SK-N-DZ (cell line): ENCODE data around the gene RBMS2. TPM values are rescaled to one million over a fixed set of nuclear protein-coding genes. Genes with fewer than 3 reads are reported as not detected.
"Not testable (repeated sequence)": the region's sequence is repeated elsewhere in the genome, so short reads cannot be mapped to it uniquely, and the experiment has no call there.

Source experiments
- DNase-seq: peaks from one replicate; pipeline ENCODE4 v3.0.0-alpha.2; 2015; ENCODE audit warnings: low spot score
- polyA plus RNA-seq, 2 experiments: library from polyadenylated mRNA; depleted of rRNA; stranded (reverse); fragments of >200 nt; gene quantifications; 2 replicates each; pipeline ENCODE4 v1.2.3, GENCODE V29; 2014

Gene RBMS2, protein sequence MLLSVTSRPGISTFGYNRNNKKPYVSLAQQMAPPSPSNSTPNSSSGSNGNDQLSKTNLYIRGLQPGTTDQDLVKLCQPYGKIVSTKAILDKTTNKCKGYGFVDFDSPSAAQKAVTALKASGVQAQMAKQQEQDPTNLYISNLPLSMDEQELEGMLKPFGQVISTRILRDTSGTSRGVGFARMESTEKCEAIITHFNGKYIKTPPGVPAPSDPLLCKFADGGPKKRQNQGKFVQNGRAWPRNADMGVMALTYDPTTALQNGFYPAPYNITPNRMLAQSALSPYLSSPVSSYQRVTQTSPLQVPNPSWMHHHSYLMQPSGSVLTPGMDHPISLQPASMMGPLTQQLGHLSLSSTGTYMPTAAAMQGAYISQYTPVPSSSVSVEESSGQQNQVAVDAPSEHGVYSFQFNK
- polyA plus RNA-seq (2014; cell fraction: cytosol; rRNA removed): 0.13 and 0.37 TPM in 2 replicates
- 0.22 and 0.28 TPM in 2 replicates for polyA plus RNA-seq (2014; cell fraction: nucleus; rRNA removed)

DNA sequence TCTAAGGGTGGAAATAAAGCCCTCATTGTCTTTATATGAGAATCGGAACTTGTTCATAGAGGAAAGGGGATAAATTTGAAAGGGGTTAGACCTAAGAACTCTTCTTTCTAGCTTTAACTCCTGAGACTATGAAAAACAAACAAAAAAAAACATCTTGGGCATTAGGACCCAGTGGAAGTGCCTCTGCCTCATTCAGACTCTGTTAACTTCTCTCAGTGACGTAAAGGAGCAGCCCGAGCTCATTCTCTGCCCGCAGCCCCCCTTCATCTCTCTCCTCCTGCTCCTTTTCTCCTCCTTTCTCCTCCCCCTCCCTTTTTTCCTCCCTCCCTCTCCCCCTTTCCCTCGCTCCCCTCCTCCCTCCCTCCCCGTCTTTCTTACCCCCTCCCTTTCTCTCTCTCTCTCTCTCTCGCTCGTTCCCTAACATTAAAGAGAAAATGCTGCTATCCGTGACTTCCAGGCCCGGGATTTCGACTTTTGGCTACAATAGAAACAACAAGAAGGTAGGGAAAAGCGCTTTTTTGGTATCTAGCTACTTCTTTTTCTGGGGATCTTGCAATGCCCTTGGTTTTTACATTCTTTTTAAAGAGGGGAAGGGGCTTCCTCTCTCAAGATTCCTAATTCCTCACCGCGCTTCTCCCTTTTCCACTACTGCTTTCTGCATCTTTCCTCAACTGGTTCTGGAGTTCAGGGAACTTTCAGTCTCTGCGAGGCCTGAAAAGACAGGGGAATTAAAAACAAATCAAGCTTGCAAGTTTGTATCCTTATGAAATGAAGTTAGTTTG lies at the start of gene RBMS2:
RBMS2 (plus strand) TSS at position 231 of the 782 bp plus-strand sequence; CDS start at position 435, 204 bp downstream.
- peak; percentile 63 for DNase-seq

DNA sequence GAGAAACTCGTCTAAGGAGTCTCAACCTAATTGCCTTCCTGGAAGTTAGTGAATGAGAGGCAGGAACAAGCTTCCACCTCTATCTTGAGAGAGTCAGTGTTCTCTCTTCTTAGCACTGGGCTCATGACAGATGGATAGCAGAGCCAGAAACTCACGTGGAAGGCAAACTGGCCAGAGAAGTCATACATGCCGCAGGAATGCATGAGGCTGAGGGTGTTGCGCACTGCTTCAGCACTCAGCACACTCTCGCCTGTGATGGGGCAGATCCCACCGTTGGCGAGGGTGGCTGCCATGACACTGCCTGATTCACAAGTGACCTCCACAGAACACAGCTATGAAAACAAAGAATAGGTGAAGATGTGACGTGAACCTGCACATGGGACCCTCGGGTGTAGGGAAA lies 47.2 kb upstream of the RBMS2 start:
- no peak for DNase-seq

DNA sequence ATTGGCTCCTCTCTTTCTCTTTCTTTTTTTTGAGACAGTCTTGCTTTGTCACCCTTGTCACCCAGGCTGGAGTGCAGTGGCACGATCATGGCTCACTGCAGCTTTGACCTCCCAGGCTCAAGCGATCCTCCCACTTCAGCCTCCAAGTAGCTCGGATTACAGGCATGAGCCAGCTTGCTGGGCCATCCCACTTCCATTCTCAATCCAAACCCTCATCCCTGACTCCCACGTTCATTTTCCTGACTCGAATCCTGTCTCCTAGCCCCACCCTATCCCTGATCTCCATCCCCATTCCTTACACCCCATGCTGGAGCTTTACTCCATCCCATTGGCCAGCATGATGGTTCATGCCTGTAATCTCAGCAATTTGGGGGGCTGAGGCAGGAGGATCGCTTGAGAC lies 45.5 kb upstream of the RBMS2 start:
- DNase-seq: no peak

DNA sequence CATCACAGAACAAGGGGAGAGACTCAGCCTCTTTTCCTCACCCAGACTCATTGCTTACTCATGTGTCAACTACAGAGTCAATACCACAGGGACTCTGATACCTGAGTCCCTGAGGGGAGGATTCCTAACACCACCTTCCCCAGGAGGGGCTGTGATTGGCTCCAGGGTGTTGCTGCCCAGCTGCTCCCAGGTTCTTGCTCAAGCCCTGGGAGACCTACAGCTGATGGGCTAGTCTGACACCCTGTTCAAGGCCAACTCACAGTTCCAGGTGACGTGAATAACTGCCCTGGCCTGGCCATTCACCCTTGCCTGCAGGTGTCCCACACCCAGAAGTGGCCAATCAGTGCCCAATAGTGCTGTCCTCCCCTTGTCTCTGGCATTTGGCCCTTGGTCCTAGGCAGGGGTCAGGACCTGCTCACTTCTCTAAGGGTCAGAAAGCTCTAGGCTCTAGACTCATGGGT lies 44.6 kb upstream of the RBMS2 start:
- no peak for DNase-seq

DNA sequence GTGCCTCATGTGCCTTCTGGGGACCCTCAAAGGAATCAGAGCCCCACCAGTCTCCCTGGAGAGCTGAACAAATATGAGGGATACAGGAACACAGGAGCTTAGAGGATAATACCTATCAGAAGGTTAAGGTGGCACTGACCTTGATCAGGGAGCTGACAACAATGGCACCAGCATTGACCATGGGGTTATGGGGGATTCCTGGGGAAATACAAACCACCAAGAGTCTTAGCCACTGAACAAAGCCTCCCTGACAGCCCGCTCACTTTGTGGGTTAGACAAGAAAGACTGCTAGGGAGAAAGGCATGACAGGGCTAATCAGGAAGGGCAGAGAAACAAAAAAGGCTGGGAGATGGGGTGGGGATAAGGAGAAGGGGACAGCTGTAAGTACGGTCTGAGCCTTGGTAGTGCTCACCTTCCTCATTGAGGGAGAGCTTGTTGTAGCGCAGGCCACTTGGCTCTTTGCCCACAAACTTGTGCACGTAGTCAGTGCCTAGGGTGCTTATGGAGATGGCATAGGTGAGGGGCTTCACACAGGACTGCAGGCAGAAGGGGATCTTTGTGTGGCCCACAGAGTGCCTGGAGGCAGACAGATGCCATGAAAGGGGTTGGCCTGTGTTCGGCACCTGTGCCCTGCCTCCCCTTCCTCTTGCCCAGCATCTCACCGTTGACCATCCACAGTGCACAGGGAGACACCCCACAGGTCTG lies 43.9 kb upstream of the RBMS2 start:
- DNase-seq: no peak

DNA sequence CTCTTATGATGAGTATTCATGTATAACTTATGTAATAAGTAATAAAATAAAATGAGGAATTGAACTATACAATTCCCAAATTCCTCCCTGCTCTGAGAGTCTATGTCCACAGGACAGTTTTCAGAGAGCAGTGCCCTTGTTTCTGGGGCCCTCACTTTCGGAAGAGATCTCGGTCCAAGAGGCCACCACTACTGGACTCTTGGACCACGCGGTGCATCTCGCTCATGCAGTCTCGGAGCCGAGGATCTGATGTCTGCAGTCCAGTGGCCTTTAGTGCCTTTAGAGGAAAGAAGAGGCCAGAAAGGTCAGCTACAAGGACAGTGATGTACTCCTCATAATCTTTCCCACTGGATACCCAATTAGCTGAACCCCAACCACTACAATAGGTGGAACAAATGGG lies 42.0 kb upstream of the RBMS2 start:
- no peak for DNase-seq

DNA sequence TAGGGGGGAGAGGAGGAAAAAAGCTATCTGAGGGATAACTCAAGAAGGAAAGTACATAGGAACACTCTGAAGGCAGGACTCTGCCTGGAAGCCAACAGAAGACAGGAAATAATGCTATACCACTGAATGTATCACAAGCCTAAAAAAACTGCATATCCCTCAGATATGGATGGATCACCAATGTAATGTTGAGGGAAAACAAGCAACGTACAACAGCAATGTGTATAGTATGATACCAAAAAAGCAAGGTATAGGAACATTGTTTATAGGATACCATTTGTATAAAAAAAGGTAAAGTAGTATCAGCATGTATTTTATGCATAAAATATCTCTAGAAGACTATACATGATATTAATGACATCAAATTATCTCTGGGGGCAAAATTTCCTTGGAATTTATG lies 37.1 kb upstream of the RBMS2 start:
- no peak for DNase-seq

DNA sequence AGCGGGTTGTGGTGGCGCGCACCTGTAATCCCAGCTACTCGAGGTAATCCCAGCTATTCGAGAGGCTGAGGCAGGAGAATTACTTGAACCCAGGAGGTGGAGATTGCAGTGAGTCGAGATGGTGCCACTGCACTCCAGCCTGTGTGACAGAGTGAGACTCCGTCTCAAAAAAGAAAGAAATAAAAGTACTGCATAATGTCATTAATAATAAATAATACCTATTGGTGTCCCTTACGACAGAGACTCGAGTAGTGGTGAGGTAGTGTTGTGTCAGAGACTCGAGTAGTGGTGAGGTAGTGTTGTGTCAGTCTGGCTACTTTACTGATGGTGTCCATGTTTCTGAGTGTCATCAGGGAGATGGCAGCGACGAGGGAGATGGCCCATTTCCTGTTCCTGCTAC lies 34.9 kb upstream of the RBMS2 start:
- no peak for DNase-seq

DNA sequence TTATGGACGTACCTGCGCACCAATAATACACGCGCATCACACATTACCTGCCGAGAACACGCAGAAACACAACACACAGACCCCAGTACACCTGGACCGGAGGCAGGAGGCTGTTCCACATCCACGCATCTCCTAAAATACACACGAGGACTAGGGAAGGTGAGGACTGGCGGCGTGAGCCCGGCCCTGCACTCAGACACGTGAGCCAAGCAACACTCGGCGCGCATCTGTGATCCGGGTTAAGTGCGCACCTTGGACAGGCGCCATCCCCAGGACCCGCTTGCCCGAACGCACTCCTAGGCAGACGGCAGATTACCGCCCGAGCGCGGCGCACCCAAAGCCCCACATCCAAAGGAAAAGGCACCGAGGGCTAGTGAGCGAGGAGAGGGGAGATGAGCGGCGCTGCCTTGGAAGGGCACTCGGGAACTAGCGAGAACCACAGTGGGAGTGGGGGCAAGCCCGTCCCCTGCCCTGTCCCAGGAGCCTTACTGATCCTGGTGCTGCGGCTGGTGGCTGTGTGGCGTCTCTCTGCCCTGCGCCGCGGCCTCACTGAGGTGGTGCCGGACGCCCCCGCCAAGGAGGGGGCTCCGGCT lies 34.1 kb upstream of the RBMS2 start:
- DNase-seq: no peak

DNA sequence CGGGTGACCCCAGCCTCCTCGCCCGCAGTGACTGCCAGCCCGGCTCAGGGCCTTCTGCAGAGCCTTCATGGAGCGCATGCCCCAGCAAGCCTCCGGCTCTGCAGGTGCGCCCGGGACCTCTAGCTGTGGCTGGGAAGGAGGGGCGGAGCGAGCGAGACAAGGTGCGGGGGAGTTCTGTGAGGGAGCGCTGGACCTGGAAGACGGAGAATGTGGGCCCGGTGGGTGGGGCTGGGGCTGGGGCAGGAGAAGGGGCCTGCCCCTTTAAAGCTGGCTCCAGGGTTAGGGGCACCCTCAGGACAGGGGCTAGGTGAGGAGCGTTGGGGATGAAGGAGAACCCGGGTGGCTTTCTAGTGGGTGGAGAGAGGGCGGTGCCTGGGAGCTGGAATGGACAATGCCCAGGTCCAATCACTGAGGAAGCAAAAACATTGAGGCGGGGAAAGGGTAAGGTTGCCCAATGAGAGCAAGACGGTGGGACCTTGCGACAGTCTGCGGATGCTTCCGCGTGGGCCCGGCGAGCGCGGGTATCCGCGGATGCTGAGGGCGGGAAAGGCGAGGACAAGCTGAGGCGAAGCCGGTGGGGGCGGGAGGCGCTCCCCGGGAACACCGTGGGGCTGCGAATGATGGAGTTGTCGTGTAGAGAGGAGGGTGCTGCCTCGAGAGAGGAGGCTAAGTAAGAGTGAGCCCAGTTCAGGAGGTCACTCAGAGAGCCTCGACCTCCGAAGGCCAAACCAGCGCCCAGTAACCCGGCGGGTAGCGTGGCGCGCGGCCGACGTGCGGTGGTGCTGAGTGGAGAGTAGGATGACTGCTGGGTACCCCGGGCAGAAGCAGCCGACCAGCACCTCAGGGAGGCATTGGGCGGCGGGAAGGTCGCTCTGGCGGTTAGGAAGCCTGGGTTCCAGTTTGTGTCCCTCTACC lies 33.3 kb upstream of the RBMS2 start, which contains the start of gene GLS2:
GLS2 (minus strand) TSS at position 121 of the 915 bp plus-strand sequence; CDS start at position 78, 43 bp downstream.
- DNase-seq: peak; percentile 66

DNA sequence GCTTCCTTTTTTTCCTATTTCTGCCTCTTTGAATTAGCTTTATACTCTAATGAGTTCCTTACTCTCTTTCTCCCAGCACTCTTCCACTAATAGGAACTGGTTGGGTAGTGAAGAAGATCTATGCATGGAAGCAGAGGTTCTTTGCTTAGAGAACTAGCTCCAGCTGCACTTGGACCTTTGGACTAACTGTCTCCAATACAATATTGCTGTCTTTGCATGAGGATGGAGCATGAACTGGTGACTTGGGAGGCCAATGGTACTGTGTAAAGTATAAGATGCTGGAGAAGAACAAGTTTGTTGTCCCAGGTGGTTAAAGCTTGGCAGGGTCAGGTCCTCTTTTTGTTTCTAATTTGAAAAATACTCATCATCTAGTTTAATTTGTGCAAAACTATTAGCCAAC lies 31.3 kb upstream of the RBMS2 start:
- no peak for DNase-seq

DNA sequence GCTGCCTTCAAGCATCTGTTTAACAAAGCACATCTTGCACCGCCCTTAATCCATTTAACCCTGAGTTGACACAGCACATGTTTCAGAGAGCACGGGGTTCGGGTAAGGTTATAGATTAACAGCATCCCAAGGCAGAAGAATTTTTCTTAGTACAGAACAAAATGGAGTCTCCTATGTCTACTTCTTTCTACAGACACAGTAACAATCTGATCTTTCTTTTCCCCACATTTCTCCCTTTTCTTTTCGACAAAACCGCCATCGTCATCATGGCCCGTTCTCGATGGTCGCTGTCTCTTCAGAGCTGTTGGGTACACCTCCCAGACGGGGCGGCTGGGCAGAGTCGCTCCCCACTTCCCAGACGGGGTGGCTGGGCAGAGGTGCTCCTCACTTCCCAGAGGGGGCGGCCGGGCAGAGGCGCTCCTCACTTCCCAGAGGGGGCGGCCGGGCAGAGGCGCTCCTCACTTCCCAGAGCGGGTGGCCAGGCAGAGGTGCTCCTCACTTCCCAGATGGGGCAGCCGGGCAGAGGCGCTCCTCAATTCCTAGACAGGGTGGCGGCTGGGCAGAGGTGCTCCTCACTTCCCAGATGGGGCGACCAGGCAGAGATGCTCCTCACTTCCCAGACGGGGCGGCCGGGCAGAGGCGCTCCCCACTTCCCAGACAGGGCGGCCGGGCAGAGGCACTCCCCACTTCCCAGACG lies 28.1 kb upstream of the RBMS2 start:
- DNase-seq: not testable (repeated sequence)

DNA sequence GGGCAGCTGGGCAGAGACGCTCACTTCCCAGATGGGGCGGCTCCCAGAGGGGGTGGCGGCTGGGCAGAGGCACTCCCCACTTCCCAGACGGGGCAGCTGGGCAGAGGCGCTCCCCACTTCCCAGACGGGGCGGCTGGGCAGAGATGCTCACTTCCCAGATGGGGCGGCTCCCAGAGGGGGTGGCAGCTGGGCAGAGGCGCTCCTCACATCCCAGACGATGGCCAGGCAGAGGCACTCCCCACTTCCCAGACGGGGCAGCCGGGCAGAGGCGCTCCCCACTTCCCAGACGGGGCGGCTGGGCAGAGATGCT lies 27.6 kb upstream of the RBMS2 start:
- not testable (repeated sequence) for DNase-seq

DNA sequence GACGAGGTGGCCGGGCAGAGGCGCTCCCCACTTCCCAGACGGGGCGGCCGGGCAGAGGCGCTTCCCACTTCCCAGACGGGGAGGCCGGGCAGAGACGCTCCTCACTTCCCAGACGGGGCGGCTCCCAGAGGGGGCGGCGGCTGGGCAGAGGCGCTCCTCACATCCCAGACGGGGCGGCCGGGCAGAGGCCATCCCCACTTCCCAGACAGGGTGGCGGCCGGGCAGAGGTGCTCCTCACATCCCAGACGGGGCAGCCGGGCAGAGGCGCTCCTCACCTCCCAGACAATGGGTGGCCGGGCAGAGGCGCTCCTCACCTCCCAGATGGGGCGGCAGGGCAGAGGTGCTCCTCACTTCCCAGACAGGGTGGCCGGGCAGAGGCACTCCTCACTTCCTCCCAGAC lies 27.1 kb upstream of the RBMS2 start:
- not testable (repeated sequence) for DNase-seq

DNA sequence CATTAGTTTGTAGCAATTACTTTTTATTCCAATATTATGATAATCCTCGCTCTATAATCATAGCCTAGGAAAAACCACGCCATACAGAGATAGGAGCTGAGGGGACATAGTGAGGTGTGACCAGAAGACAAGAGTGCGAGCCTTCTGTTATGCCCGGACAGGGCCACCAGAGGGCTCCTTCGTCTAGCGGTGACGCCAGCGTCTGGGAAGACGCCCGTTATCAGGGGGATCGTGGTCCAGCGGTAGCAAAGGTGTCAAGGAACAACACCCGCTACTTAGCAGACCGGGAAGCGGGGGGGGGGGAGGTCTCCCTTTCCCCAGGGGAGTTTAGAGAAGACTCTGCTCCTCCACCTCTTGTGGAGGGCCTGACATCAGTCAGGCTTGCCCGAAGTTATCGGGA lies 24.9 kb upstream of the RBMS2 start:
- DNase-seq: peak; percentile 40

DNA sequence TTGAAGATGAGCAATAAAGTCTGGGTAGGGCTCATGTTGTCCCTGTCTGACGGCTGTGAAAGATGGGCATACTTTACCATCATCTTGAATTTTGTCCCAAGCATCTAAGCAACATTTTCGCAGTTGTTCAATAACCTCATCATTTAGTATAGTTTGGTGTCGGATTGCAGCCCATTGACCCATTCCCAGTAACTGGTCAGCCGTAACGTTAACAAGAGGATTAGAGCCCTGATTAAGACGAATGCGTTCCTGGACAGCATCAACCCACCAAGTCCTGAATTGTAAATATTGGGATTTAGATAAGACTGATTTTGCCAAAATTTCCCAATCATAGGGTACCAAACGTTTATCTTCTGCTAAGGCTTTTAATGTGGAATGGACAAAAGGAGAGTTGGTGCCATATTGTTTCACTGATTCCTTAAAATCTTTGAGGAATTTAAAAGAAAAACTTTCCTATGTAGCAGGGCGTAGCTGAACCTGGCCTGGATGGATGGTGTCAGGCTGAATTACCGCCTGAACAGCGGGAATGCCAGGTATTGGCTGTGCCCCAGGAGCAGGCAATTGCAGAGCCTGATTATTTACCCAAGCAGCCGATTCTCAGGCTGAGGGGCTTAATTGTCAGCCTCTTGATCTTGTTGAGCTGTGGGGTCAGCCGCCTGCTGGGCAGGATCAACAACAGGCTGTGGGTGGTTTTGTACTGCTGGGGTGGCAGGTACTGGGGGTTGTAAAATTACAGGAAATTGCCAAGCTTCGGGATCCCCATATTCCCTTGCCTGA lies 23.3 kb upstream of the RBMS2 start:
- DNase-seq: not testable (repeated sequence)

DNA sequence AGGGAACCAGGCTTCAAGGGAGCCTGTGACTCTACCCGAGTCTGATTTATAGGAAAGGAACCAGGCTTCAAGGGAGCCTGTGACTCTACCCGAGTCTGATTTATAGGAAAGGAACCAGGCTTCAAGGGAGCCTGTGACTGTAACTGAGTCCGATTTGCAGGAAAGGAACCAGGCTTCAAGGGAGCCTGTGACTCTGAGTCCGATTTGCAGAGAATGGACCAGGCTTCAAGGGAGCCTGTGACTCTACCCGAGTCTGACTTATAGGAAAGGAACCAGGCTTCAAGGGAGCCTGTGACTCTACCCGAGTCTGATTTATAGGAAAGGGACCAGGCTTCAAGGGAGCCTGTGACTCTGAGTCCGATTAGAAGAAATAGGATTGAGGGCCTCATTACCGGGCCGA lies 22.2 kb upstream of the RBMS2 start:
- not testable (repeated sequence) for DNase-seq

DNA sequence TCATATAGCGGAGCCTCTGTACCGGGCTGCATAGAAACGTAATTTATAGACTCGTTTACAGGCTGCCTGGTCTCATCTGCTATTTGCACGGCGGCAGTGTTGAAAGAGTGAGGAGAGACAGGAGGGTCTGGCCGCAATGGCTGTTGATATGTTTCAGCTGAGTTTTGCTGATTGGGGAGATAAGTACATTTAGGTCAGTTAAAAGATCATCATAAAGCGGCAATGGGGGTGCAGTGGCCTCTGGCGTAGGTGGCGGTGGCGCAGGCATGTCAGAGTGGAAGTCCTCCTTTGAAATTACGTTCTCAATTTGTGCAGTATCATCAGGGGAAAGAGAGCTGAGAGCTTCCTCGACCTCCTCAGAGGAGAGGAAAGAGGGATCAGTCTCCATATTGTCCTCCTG lies 21.7 kb upstream of the RBMS2 start:
- peak; percentile 83 for DNase-seq

DNA sequence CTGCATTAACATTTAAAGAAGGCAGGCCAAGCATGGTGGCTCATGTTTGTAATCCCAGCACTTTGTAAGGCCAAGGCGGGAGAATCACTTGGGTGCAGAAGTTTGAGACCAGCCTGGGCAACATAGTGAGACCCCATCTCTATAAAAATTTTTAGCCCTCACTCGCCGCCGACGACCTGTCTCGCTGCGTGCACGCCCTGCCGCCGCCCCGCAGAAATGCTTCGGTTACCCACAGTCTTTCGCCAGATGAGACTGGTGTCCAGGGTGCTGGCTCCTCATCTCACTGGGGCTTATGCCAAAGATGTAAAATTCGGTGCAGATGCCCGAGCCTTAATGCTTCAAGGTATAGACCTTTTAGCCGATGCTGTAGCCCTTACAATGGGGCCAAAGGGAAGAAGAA lies 10.8 kb upstream of the RBMS2 start:
- DNase-seq: no peak
